CD4-positive, alpha-beta T cell treated with Interleukin-2 at 100 ng/mL for 4 hours (primary cell): ENCODE results near the gene KCNMB4.
A peak's percentile ranks its signal among the peaks of the same experiment; 100 is the strongest.

Source experiments
- DNase-seq: peaks from one replicate; pipeline ENCODE4 v3.0.0-alpha.2; 2020; ENCODE audit warnings: low spot score

Gene KCNMB4

GRCh38 chr12:70365648-70366518, at the start of gene KCNMB4:
Gene KCNMB4 (plus strand): TSS chr12:70366290. CDS start chr12:70366735, 445 bp downstream.
- peak; percentile 54 for DNase-seq

GRCh38 chr12:70317781-70318180, 48.3 kb upstream of the KCNMB4 start:
- peak; percentile 8 for DNase-seq

DNA sequence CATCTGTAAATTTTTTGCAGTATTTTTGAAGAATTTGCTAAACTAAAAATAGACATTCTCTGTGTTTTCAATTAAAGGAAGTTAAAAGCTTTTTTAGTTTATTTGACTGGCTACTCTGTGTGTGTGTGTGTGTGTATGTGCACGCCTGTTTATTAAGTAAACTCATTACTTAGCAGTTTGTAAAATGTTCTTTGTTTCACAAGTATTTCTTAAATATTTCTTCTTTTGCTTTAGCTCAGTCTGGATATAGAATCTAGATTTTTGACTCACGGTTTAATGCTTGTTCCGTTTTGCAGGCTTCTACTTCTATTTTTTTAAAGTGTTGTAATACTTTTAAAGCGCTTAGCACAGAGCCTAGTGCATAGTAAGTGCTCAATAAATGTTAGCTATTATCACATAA, 46.5 kb upstream of the KCNMB4 start:
- no peak for DNase-seq

- no peak for DNase-seq
Measured at GRCh38 chr12:70321191-70321590, 44.9 kb upstream of the KCNMB4 start.

- no peak for DNase-seq
Measured at GRCh38 chr12:70327541-70327940, 38.5 kb upstream of the KCNMB4 start.

DNA sequence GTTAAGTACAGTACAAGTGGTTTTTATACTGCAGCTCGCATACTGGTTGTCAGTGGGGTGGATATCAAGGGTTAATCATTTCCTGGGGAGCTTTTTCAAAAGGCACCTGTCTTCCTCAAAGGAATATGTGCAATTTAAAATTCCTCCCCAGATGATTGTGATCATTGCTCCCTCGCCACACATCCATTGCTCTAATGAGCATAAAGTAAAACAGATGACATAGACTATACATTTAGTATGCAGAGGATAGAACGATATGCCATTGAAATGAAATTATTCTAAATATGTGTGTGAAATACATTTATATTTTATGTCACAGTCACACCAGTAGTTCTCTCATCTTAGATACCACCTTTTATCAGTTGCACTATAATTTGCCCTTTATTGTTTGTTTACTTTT, 36.4 kb upstream of the KCNMB4 start:
- DNase-seq, result no peak

DNA sequence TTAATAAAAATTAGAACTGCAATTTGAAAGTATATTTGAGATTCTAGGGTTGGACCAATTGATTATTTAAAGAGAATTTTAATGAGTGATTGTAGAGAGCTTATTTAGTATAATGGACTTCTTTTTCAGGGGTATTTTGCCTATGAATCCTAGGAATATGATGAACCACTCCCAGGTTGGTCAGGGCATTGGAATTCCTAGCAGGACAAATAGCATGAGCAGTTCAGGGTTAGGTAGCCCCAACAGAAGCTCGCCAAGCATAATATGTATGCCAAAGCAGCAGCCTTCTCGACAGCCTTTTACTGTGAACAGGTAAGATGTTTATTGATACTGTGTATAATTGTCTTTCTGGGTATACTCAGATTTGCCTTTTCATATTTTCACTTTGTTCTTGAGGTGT, 35.9 kb upstream of the KCNMB4 start:
- DNase-seq, result no peak

GRCh38 chr12:70332236-70332635, 33.9 kb upstream of the KCNMB4 start:
- DNase-seq, result no peak

- DNase-seq, result no peak
Measured at GRCh38 chr12:70334742-70335141, 31.3 kb upstream of the KCNMB4 start.

GRCh38 chr12:70338531-70338930, 27.6 kb upstream of the KCNMB4 start:
- no peak for DNase-seq

DNA sequence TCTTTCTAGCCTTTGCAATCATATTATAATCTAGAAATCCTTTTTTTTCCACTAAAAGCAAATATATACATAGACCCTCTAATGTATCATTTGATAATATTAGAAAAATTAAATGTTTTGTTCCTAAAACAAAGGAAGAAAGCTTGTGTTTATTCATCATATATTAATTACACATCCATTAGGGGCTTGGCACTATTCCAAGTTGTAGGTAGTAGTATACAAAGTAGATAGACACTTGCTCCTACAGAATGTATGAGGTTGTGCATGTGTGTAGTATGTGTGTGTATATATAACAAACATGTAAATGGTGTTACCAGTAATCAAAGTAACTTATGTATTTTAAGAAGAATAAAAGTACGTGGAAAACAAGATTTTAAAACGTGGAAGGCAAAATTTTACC, 15.0 kb upstream of the KCNMB4 start:
- DNase-seq, result no peak

DNA sequence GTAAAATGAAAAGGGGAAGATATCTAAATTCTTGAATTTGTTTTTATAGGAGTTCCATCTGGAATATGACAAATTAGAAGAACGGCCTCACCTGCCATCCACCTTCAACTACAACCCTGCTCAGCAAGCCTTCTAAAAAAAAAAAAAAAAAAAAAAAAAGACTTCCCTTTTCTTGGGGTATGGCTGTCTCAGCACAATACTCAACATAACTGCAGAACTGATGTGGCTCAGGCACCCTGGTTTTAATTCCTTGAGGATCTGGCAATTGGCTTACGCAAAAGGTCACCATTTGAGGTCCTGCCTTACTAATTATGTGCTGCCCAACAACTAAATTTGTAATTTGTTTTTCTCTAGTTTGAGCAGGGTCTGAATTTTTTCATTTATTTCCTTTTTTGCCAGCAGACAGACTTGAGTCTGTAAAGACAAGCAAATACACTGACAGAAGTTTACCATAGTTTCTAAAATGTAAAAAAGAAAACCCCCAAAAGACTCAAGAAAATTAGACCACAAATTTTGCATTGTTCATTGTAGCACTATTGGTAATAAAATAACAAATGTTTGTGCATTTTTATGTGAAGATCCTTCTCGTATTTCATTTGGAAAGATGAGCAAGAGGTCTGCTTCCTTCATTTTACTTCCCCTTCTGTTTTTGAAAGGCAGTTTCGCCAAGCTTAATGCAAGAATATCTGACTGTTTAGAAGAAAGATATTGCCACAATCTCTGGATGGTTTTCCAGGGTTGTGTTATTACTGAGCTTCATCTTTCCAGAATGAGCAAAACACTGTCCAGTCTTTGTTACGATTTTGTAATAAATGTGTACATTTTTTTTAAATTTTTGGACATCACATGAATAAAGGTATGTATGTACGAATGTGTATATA, 12.1 kb upstream of the KCNMB4 start:
- DNase-seq, result no peak

DNA sequence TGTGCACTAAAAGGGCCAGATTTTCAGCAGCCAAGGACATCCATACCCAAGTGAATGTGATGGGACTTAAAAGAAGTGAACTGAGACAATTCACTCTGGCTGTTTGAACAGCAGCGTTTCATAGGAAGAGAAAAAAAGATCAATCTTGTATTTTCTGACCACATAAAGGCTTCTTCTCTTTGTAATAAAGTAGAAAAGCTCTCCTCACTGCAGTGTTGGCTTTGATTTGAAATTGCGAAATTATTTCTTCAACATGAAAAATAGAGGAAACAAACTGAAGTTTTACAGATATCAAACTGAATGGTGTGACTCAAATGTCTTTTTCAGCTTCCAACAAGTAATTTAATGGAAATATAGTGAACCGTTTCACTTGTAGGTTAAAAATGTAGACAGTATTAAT, 11.3 kb upstream of the KCNMB4 start:
- no peak for DNase-seq

DNA sequence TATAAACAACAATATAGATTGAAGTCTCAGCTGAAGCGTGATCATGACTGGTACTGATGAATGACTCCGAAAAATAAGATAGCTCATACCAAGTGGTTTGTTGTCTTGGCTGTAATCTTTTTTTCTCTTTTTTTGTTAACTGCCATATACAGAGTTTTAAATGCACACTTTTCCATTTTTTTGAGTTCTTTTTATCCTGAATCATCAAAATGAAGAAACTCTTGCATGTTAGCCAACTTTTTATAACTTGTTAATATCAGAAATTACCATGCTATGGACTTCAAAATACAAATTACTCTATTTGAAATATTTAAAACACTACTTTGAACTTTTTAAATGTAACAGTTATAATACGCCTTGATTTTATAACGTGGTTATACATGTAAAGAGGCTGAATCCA, 10.1 kb upstream of the KCNMB4 start:
- no peak for DNase-seq

- DNase-seq, result no peak
Measured at GRCh38 chr12:70359458-70360197, 6.5 kb upstream of the KCNMB4 start.

GRCh38 chr12:70360218-70360617, 5.9 kb upstream of the KCNMB4 start:
- no peak for DNase-seq

DNA sequence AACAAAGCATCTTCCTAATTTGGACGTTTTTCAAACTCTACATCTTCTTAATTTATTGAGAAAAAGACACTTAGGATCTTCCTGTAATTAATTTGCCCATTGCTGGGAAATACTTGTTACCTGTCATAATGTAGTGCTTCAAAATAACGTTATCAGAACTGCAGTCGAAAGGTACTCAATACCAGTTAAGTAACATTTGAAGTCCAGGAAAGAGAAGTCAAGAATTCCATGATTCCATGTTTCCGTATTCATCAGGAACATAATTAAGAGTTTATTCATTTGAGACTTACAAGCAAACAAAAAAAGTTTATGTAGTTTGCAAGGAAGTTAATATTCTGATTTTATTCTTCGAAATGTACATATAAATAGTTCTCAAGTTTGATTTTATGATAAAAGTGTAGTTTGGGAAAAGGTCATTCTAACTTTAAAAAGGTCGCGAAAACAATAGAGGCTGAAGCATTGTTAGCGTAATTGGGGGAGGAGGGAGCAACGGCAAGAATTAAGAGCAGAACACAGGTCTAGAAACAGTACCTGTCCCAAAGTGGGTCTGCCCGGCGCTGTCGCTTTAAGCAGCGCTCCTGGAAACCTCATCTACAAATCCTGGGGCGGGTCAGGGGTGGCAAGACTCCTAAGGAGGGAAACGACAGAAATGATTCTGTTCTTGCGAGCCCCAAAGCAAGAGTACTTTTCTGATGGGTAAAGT, 1.2 kb upstream of the KCNMB4 start:
- DNase-seq, result no peak

DNA sequence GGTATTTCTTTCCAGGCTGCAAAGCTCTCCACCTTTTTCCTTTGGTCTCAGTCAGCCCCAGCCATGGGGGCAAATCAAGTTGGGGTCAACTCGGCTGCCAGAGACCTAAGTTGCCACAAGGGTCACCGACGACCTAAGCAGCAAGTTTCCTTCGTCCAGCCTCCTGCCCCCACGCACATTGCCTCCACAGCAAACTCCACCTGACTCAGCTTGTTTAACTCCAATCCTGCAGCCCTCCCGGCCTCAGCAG, 767 bp upstream of the KCNMB4 start:
- DNase-seq, result no peak

DNA sequence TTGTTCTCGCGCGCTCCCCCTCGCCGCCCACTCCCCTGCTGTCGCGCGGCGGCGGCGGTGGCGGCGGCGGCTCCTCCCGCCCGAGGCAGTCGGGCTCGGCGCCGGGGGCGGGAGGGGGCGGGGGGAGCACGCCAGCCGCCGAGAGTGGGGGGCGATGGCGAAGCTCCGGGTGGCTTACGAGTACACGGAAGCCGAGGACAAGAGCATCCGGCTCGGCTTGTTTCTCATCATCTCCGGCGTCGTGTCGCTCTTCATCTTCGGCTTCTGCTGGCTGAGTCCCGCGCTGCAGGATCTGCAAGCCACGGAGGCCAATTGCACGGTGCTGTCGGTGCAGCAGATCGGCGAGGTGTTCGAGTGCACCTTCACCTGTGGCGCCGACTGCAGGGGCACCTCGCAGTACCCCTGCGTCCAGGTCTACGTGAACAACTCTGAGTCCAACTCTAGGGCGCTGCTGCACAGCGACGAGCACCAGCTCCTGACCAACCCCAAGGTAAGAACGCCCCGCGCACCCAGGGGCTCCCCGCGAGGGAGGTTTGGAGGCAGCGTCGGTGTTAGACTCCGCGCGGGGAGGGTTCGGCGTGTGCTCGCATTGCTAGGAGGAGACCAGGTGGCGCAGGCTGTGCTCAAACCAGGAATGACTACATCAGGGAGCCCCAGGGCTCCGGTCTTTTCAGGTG, 629 bp downstream of the KCNMB4 start:
- DNase-seq, result peak; percentile 61

- no peak for DNase-seq
Measured at GRCh38 chr12:70367258-70368141, 1.4 kb downstream of the KCNMB4 start.
